Activated naive CD4-positive, alpha-beta T cell treated with anti-CD3 and anti-CD28 coated beads, Interleukin-2, amount 50 U/mL, for 16 hours (primary cell): Measurements from ENCODE around the gene BET1L.
"Not testable (repeated sequence)": the region's sequence is repeated elsewhere in the genome, so short reads cannot be mapped to it uniquely, and the experiment has no call there.

Experiments
- DNase-seq: peaks from one replicate; pipeline ENCODE4 v3.0.0-alpha.2; 2020

Gene BET1L

GRCh38 chr11:225734-226453 lies 18.7 kb upstream of the BET1L start:
- DNase-seq, result no peak

- DNase-seq, result no peak
Measured at GRCh38 chr11:224424-224823, 17.2 kb upstream of the BET1L start.

DNA sequence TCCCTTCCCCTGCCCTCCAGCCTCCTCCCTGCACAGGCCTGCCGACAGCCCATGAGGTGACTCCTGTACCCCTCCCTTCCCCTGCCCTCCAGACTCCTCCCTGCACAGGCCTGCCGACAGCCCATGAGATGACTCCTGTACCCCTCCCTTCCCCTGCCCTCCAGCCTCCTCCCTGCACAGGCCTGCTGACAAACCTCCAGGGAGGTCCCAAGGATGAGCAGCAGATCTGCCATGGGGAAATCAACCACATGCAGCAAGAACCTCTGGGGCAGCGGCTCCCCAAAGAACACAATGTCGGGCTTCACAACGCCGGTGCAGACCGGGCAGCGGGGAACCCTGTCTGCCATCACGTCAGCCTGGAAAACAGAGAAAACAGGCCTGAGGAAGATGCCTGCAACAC lies 16.7 kb upstream of the BET1L start:
- DNase-seq, result no peak

DNA sequence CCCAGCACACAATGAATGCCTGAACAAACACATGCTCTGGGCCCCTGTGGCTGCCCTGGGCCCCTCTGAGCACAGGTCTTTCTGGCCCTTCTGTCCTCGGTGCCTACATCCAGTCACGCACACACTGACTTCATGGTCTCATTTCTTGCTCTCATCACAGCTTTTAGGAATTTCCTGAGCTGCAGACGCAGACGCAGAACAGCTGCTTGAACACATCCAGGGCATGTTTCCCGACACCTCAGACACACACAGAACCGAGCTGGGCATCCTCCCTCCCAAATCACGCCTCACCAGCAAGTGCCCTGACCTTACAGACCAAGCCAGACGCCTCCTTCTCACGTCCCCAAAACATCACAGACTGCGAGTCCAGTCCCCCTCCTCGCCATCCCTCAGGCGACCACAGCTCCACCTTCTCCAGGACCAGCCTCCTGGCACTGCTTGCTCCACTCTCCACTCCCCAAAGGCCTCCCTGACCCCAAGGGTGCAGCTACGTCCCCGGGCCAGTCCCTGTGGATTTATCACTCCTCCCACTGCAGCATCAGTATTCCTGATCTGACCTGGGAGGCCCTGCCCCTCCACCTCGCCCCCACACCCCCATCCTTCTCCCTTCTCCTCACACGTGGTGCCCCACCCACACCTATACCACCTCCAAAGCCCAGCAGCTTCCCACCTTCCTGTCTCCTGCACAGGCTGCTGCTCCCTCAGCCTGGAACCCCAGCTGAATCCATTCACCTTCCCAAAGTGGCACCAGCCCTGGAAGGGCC lies 16.0 kb upstream of the BET1L start:
- no peak for DNase-seq

- DNase-seq, result no peak
Measured at GRCh38 chr11:221998-222789, 15.0 kb upstream of the BET1L start.

- DNase-seq, result no peak
Measured at GRCh38 chr11:221539-221938, 14.3 kb upstream of the BET1L start.

DNA sequence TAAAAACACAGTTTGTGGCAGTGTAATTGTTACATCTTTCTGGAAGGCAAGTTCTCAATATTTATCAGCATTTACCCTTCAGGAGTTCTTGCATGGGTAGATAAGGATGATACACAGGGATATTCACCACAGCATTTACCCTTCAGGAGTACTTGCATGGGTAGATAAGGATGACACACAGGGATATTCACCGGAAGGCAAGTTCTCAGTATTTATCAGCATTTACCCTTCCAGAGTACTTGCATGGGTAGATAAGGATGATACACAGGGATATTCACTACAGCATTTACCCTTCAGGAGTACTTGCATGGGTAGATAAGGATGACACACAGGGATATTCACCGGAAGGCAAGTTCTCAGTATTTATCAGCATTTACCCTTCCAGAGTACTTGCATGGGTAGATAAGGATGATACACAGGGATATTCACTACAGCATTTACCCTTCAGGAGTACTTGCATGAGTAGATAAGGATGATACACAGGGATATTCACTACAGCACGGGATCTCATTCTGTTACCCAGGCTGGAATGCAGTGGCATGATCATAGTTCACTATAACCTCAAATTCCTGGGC lies 13.5 kb upstream of the BET1L start:
- DNase-seq, result not testable (repeated sequence)

- no peak for DNase-seq
Measured at GRCh38 chr11:218815-219593, 11.8 kb upstream of the BET1L start.

DNA sequence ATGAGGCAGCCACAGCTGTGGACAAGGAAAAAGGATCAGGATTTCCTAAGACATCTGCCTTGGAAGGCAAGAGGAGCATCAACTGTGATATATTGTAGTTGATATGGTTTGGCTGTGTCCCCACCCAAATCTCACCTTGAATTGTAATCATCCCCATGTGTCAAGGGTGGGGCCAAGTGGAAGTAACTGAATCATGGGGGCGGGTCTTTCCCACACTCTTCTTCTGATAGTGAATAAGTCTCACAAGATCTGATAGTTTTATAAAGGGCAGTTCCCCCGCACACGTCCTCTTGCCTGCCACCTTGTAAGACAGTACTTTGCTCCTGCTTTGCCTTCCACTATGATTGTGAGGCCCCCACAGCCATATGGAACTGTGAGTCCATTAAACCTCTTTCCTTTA lies 10.5 kb upstream of the BET1L start:
- no peak for DNase-seq

DNA sequence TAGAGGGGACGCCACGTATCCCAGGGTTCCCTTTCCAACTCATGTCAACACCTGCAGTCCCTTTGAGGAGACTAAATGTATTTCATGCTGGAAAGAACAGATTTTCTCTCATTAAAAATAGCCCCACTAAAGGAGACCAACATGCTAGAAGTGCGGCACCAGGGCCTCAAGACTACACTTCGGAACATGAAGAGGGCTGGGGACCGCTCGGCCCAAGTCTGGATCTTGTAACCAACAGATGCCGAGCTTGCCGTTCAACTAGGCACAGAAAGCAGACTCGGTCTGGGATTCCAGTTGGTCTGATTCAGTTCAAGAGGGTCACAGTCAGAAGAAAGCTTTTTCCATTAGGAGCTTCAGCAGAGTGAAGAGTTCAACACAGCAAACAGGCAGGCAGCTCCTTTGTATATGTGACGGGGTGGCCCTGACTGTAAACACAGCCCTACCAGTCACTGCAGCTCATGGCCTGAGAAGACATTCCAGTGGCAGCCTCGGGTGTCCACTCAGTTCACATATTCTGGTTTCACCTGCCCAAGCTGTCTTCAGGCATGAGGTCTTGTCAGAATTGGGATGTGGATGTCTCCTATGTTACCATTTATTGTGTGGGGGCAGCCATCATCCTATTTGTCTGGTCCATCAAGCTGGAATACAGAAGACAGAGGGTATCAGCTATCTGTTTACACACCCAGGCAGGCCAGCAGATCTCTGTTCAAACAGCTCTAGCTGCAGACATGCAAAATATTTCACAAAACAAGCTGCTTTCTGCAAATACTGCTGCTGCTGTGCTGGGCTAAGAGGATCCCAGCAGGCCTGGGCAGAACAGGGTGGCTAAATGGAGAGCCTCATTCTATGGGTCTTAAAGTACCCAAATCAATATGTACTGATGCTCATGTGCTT lies 9.1 kb upstream of the BET1L start:
- no peak for DNase-seq

DNA sequence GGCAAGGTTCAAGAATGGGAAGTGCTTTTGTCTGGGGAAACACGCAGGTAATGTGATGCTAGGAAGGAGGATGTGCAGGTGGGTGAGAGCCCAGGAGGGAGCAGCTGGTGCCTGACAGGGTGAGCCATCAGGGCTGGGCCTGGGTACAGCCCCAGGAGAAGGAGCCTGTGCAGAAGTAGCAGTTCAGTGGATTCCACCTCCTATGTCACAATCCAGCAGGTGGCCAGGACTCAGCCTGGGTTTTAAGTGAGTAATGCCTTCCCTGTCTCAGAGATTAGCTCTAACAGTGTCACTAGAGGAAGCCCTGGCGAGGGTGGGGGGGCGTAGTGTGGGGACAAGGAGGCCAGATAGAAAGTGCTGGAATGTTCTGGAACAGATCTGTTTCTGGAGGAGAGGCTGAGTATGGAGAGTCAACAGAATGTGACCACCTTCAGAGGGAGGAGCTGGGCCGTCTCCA lies 8.4 kb upstream of the BET1L start:
- no peak for DNase-seq

DNA sequence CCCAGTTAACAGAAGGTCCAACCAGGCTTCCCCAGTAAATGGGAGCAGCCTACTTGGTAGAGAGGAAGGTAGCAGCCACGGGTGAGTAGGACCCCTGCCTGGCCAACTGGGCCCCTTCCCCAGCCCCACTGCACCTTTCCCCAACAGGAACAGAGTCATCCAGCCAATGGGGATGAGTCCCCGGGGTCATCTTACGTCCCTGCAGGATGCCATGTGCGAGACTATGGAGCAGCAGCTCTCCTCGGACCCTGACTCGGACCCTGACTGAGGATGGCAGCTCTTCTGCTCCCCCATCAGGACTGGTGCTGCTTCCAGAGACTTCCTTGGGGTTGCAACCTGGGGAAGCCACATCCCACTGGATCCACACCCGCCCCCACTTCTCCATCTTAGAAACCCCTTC lies 6.9 kb upstream of the BET1L start:
- DNase-seq, result no peak

- DNase-seq, result no peak
Measured at GRCh38 chr11:213111-213510, 5.9 kb upstream of the BET1L start.

DNA sequence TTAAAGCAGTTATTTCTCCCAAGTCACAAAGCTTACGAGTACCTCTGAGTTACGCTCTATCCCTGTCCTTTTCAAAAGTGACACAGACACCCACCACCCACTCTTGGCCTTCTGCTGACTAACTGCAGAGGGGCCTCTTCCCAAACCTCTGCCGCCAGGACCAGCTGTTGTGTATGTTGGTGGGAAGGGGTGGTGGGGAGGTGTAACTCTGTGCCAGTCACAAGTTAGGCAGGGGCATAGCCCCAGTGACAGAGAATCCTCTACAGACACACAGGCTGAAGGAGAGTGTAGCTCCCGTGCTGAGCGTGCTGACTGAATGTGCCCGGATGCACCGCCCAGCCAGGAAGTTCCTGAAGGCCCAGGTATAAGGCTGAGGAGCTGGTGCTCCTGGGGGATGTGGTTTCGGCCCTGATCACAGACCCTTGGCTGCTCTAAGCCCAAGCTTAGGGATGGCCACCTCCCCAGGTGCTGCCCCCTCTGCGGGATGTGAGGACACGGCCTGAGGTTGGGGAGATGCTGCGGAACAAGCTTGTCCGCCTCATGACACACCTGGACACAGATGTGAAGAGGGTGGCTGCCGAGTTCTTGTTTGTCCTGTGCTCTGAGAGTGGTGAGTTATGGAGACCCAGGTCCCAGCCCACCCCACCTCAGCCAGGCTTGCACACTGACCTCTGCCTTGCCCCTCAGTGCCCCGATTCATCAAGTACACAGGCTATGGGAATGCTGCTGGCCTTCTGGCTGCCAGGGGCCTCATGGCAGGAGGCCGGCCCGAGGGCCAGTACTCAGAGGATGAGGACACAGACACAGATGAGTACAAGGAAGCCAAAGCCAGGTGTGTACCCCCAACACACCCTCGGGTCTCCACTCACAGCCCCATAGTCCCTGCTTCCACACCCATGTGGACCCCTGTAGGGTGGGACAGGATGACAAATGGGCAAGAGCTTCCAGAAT lies 5.2 kb upstream of the BET1L start:
- DNase-seq, result no peak

DNA sequence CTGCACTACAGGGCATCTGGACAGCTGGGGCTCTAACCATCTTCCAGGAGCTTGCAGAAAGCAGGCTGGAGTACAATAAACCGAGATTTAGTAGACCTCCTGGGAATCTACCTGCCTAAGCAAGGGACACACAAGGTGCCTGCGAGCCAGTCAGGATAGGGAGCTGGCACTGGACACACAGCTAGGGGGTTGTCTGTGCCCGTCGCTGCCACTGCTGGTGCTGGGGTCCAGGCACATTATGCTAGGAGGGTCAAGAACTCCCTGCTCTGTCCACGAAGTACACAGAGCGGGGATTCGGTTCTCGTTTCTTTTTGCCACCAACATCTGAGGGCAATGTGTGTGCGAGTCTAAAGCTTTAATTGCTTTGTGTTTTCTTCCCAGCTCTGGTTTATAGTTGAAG lies 4.5 kb upstream of the BET1L start:
- no peak for DNase-seq

- no peak for DNase-seq
Measured at GRCh38 chr11:211295-211694, 4.1 kb upstream of the BET1L start.

DNA sequence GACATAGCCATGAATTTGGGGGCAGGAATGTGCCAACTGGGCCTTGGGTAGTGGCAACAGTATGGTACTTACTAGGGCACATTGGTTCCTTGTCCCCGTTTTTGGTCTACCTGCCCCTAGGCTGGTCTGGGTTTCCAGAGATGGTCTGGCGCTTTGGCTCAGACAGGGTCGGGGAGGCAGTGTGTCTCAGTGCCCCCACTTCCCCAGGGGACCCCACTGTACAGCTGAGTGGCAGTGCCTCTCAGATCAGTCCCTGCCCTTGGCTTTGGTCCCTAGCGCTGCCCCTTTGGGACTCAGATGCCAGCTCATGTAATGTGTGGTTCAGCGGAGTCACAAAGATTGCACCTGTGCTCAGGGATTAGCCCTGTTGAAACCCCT lies 3.6 kb upstream of the BET1L start:
- DNase-seq, result no peak

DNA sequence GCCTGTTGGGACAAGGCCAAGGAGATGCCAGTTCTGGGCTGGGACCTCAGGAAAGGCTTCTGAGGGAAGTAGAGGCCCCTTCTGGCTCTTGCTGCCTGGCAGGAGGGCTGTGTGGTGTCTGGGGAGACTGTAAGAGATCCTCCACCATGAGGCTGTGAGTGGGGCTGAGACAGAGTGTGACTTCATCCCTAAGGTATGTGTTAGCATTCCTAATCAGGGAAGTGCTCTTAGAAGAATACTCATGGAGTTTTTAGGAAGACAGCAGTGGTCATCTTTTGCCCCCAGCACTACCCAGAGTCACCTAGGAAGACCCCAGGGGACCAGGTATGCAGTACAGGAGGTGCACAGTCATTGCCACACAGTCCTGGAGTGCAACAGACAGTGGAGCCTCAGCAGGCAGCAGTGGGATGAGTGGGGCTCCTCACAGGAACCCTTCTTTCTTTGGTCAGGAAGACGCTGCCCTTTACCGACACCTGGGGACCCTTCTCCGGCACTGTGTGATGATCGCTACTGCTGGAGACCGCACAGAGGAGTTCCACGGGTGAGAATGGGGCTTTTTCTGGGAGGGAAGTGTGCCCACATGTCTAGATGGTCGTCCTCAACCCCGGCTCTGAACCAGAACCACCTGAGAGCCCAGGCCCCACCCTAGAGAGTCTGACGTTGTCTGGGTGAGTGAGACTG lies 3.1 kb upstream of the BET1L start:
- no peak for DNase-seq

GRCh38 chr11:209275-210121 lies 2.3 kb upstream of the BET1L start:
- DNase-seq, result no peak
